Suprapubic skin (tissue), 4 donors: ENCODE results near the gene QPCTL. TPM values are rescaled to one million over a fixed set of nuclear protein-coding genes. Genes with fewer than 3 reads are reported as not detected.

ENCODE experiments used
- DNase-seq, 2 donors: peaks; one replicate each; pipeline ENCODE4 v3.0.0-alpha.2; 2019; ENCODE audit warnings: low spot score in 2 of 2
- H3K27ac ChIP-seq: fragments of 200-600 bp; sonication (generic); one replicate; pipeline ENCODE4 v1.5.1; 2019
- H3K27me3 ChIP-seq: fragments of 200-600 bp; sonication (generic); one replicate; pipeline ENCODE4 v1.5.1; 2019
- H3K36me3 ChIP-seq: fragments of 200-600 bp; sonication (generic); one replicate; pipeline ENCODE4 v1.5.1; 2019
- H3K4me1 ChIP-seq: fragments of 200-600 bp; sonication (generic); one replicate; pipeline ENCODE4 v1.5.1; 2019
- H3K4me3 ChIP-seq: fragments of 200-600 bp; sonication (generic); one replicate; pipeline ENCODE4 v1.5.1; 2019; ENCODE audit warnings: mild to moderate bottlenecking
- H3K9me3 ChIP-seq: fragments of 200-600 bp; sonication (generic); one replicate; pipeline ENCODE4 v1.5.1; 2019
- CTCF ChIP-seq, 2 donors: fragments of 200-600 bp in 1 of 2; fragments of 450-650 bp in 1 of 2; sonication (generic) in 1 of 2; IDR thresholded peaks; one replicate each; pipeline ENCODE4 v1.5.1; 2016 to 2019; ENCODE audit warnings: antibody characterized with exemption in 2 of 2, mild to moderate bottlenecking in 1 of 2, moderate library complexity in 1 of 2
- EP300 ChIP-seq: sonication (generic); formaldehyde crosslinking; IDR thresholded peaks from one replicate; pipeline ENCODE4 v1.6.1; 2017; ENCODE audit warnings: antibody characterized with exemption
- POLR2A ChIP-seq, 2 donors: fragments of 450-650 bp; IDR thresholded peaks; one replicate each; pipeline ENCODE4 v1.6.1; 2017; ENCODE audit warnings: antibody characterized with exemption in 2 of 2, mild to moderate bottlenecking in 2 of 2, moderate library complexity in 2 of 2
- POLR2AphosphoS5 ChIP-seq, 3 donors: sonication (generic); formaldehyde crosslinking; IDR thresholded peaks; one replicate each; pipeline ENCODE4 v1.6.1; 2017; ENCODE audit warnings: antibody characterized with exemption in 3 of 3
- WGBS: methylation state at CpG from one replicate; pipeline ENCODE4 v1.1.5; 2018; 5-methylcytosine and 5-hydroxymethylcytosine counted together
- total RNA-seq, 4 donors: library from RNA; depleted of rRNA; stranded (reverse); fragments of >200 nt; gene quantifications; one replicate each; pipeline ENCODE4 v1.1.0, GENCODE V29; 2016

QPCTL gene
- total RNA-seq, 4 donors from 2014 or later: 5.9 to 11.4 (median 8.4) TPM

GRCh38 chr19:45730368-45731288 lies 38.2 kb downstream of the QPCTL start, which contains the start of gene FBXO46:
FBXO46 (minus strand) TSS chr19:45730896; CDS start chr19:45713495, 17,401 bp downstream.
- H3K27ac ChIP-seq: peak within 1 kb of the TSS; percentile 83
- DNase-seq: peak; percentile 97 to 98
- TF ChIP-seq POLR2AphosphoS5 (IDR thresholded peaks at IDR 0.05) (peak in 1 of 3 donors; percentile 70), CTCF (IDR thresholded peaks at IDR 0.05) (no peak), EP300 (no peak), POLR2A (IDR thresholded peaks at IDR 0.05) (peak in 1 of 2 donors; percentile 18)
- H3K36me3 ChIP-seq: peaks cover under 1% of the 10 kb centered on the region
- WGBS: under 1% methylated on average over 48 of the region's 48 CpGs
- no peaks in the 10 kb centered on the region for H3K9me3 ChIP-seq
- H3K4me1 ChIP-seq: peaks cover 27% of the 10 kb centered on the region
- H3K4me3 ChIP-seq: peak within 1 kb of the TSS; percentile 95
- H3K27me3 ChIP-seq: no peaks in the 10 kb centered on the region

GRCh38 chr19:45733160-45733810 lies 40.8 kb downstream of the QPCTL start, which contains the start of gene MEIOSIN:
MEIOSIN (plus strand) TSS chr19:45733439; CDS start chr19:45735377, 1,938 bp downstream.
- peaks cover 17% of the 10 kb centered on the region for H3K4me1 ChIP-seq
- WGBS: 93% methylated on average over 26 of the region's 59 CpGs
- no peak within 1 kb of the TSS for H3K4me3 ChIP-seq
- H3K36me3 ChIP-seq: no peaks in the 10 kb centered on the region
- no peaks in the 10 kb centered on the region for H3K9me3 ChIP-seq
- no peaks in the 10 kb centered on the region for H3K27me3 ChIP-seq
- TF ChIP-seq EP300 (no peak), POLR2AphosphoS5 (IDR thresholded peaks at IDR 0.05) (no peak), POLR2A (IDR thresholded peaks at IDR 0.05) (no peak), CTCF (IDR thresholded peaks at IDR 0.05) (no peak)
- H3K27ac ChIP-seq: no peak within 1 kb of the TSS
- DNase-seq: no peak

- no peak for TF ChIP-seq EP300
- no peak for TF ChIP-seq CTCF (IDR thresholded peaks at IDR 0.05)
- no peak for TF ChIP-seq POLR2A (IDR thresholded peaks at IDR 0.05)
- no peak for TF ChIP-seq POLR2AphosphoS5 (IDR thresholded peaks at IDR 0.05)
- no peak for DNase-seq
- Histone ChIP-seq H3K9me3 (no peaks in the 10 kb centered on the region), H3K27ac (no peak overlapping the region), H3K36me3 (no peaks in the 10 kb centered on the region), H3K4me1 (no peaks in the 10 kb centered on the region), H3K27me3 (no peaks in the 10 kb centered on the region), H3K4me3 (no peak overlapping the region)
- WGBS: 79% methylated on average over 10 of the region's 10 CpGs
These were observed 47.3 kb downstream of the QPCTL start for GRCh38 chr19:45739498-45740439.

- no peak overlapping the region for H3K27ac ChIP-seq
- no peak for DNase-seq
- TF ChIP-seq POLR2AphosphoS5 (IDR thresholded peaks at IDR 0.05) (no peak), CTCF (IDR thresholded peaks at IDR 0.05) (no peak), EP300 (no peak), POLR2A (IDR thresholded peaks at IDR 0.05) (no peak)
- WGBS: 76% methylated on average over 4 of the region's 4 CpGs
- no peaks in the 10 kb centered on the region for H3K27me3 ChIP-seq
- no peaks in the 10 kb centered on the region for H3K9me3 ChIP-seq
- no peaks in the 10 kb centered on the region for H3K4me1 ChIP-seq
- H3K36me3 ChIP-seq: no peaks in the 10 kb centered on the region
- no peak overlapping the region for H3K4me3 ChIP-seq
These were observed 50.5 kb downstream of the QPCTL start for GRCh38 chr19:45742969-45743368.
